Endometrial microvascular endothelial cells (primary cell): Measurements from ENCODE around the gene IL6ST. TPM values are rescaled to one million over a fixed set of nuclear protein-coding genes. Genes with fewer than 3 reads are reported as not detected.
"Not testable (repeated sequence)": the region's sequence is repeated elsewhere in the genome, so short reads cannot be mapped to it uniquely, and the experiment has no call there.

Experiments
- in situ Hi-C: cut with HindIII; loops from 2 replicates; pipeline ENCODE4 v1.10.0; 2017; ENCODE audit warnings: low sequenced_read_pairs, low pct_unique_long_range_greater_than_20kb; ENCODE audit errors: inconsistent ontology term
- total RNA-seq: library from RNA; depleted of rRNA; stranded (reverse); fragments of >200 nt; gene quantifications from one replicate; pipeline ENCODE4 v1.2.3, GENCODE V29; 2015; ENCODE audit errors: inconsistent ontology term

IL6ST gene
- total RNA-seq, 1 donor from 2014 or later: 295 TPM

GRCh38 chr5:55985181-55985580, 9.6 kb downstream of the IL6ST start:
- in situ Hi-C loops: no loop called here

- in situ Hi-C loops: no loop called here
Measured at GRCh38 chr5:55983986-55984385, 10.8 kb downstream of the IL6ST start.

GRCh38 chr5:55982957-55983381, 11.8 kb downstream of the IL6ST start:
- in situ Hi-C loops: no loop called here

- in situ Hi-C loops: no loop called here
Measured at GRCh38 chr5:55973296-55973695, 21.5 kb downstream of the IL6ST start.

- in situ Hi-C loops: no loop called here
Measured at GRCh38 chr5:55969956-55970355, 24.8 kb downstream of the IL6ST start.

GRCh38 chr5:55966284-55966683, 28.5 kb downstream of the IL6ST start:
- in situ Hi-C loops: no loop called here

GRCh38 chr5:55965525-55965924, 29.2 kb downstream of the IL6ST start:
- in situ Hi-C loops: no loop called here

- in situ Hi-C loops: no loop called here
Measured at GRCh38 chr5:55960779-55961178, 34.0 kb downstream of the IL6ST start.

GRCh38 chr5:55959208-55959607, 35.6 kb downstream of the IL6ST start:
- in situ Hi-C loops: no loop called here

- in situ Hi-C loops: not testable (repeated sequence)
Measured at GRCh38 chr5:55941154-55941553, 53.6 kb downstream of the IL6ST start.

- in situ Hi-C loops: not testable (repeated sequence)
Measured at GRCh38 chr5:55937598-55937997, 57.2 kb downstream of the IL6ST start.

- in situ Hi-C loops: no loop called here
Measured at GRCh38 chr5:55936100-55936693, 58.6 kb downstream of the IL6ST start.

GRCh38 chr5:55935371-55935770, 59.4 kb downstream of the IL6ST start:
- in situ Hi-C loops: no loop called here

- in situ Hi-C loops: no loop called here
Measured at GRCh38 chr5:55934720-55935119, 60.0 kb downstream of the IL6ST start.

GRCh38 chr5:55934115-55934613, 60.6 kb downstream of the IL6ST start:
- in situ Hi-C loops: no loop called here

- in situ Hi-C loops: no loop called here
Measured at GRCh38 chr5:55933377-55934114, 61.2 kb downstream of the IL6ST start.

- in situ Hi-C loops: no loop called here
Measured at GRCh38 chr5:55932700-55933099, 62.1 kb downstream of the IL6ST start.

GRCh38 chr5:55929020-55929799, 65.6 kb downstream of the IL6ST start:
- in situ Hi-C loops: no loop called here

GRCh38 chr5:55927861-55928655, 66.7 kb downstream of the IL6ST start:
- in situ Hi-C loops: no loop called here
